Inflammatory macrophage (primary cell): ENCODE measurements around the gene MYBPC1.
"Not testable (repeated sequence)": the region's sequence is repeated elsewhere in the genome, so short reads cannot be mapped to it uniquely, and the experiment has no call there.

Source experiments
- DNase-seq, 2 donors: peaks; one replicate each; pipeline ENCODE4 v3.0.0-alpha.2; 2020 to 2022
- total RNA-seq, 18 experiments: gene quantifications; one replicate each; lab custom pipeline; 2026; ENCODE audit warnings: mixed read lengths in 6 of 18, inconsistent platforms in 2 of 18; lab: John Stamatoyannopoulos, UW

The MYBPC1 gene, protein sequence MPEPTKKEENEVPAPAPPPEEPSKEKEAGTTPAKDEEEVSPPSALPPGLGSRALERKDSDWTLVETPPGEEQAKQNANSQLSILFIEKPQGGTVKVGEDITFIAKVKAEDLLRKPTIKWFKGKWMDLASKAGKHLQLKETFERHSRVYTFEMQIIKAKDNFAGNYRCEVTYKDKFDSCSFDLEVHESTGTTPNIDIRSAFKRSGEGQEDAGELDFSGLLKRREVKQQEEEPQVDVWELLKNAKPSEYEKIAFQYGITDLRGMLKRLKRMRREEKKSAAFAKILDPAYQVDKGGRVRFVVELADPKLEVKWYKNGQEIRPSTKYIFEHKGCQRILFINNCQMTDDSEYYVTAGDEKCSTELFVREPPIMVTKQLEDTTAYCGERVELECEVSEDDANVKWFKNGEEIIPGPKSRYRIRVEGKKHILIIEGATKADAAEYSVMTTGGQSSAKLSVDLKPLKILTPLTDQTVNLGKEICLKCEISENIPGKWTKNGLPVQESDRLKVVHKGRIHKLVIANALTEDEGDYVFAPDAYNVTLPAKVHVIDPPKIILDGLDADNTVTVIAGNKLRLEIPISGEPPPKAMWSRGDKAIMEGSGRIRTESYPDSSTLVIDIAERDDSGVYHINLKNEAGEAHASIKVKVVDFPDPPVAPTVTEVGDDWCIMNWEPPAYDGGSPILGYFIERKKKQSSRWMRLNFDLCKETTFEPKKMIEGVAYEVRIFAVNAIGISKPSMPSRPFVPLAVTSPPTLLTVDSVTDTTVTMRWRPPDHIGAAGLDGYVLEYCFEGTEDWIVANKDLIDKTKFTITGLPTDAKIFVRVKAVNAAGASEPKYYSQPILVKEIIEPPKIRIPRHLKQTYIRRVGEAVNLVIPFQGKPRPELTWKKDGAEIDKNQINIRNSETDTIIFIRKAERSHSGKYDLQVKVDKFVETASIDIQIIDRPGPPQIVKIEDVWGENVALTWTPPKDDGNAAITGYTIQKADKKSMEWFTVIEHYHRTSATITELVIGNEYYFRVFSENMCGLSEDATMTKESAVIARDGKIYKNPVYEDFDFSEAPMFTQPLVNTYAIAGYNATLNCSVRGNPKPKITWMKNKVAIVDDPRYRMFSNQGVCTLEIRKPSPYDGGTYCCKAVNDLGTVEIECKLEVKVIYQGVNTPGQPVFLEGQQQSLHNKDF
- total RNA-seq, result 0 to 0.40 (median 0.13) reads per million in 18 experiments

DNA sequence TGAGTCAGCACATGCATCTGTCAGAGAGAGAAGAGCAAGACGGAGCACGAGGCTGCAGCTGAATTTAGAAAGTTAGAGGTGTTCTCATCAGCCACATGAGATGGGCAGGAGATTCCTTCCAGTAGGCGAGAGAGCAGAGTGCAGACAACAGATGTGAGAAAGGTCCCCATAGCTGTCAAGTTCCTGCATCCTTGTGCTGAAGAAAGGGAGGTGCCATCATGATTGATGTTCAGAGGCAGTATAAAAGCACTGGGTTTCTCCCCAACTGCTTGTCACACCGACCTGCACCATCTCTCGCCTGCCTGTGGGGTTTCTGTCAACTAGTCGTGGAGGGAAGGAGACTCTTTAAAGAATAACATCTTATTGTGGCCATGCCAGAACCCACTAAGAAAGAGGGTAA, at the start of gene MYBPC1:
TSS of gene MYBPC1 (plus strand) at position 272 of the 400 bp plus-strand sequence. CDS start at position 372, 100 bp downstream.
- no peak for DNase-seq

DNA sequence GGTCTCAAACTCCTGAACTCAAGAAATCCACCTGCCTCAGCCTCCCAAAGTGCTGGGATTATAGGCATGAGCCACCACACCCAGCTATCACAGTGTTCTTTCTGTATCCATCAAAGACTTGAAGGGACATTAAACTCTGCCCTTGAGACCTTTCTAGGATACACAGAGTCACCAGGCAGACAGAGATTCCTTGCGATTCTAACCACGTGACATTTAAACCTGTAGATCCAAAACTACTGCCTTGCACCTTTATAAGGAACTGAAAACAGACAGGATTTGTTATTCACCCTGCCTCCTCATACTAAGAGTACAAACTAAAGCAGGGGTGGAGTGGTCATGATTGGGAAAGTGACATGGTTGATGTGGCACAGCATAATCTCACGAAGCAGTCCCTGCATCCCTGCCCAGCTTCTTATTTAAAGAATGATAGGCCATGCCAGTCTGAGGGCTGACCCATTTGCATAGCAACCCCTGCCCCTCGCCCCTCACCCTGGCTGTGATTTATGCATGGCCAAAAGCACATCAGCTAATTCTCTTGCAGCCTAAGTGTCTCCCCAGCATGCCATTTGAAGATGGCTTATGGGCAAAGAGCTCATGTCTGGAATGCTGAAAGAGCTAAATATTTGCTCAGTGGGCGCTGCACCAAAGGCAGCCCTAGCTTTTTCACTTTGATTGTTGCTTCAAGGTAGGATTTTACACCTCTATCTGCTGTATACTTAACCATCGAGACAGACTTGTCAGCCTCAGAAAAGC, 43.2 kb upstream of the MYBPC1 start:
- no peak for DNase-seq

DNA sequence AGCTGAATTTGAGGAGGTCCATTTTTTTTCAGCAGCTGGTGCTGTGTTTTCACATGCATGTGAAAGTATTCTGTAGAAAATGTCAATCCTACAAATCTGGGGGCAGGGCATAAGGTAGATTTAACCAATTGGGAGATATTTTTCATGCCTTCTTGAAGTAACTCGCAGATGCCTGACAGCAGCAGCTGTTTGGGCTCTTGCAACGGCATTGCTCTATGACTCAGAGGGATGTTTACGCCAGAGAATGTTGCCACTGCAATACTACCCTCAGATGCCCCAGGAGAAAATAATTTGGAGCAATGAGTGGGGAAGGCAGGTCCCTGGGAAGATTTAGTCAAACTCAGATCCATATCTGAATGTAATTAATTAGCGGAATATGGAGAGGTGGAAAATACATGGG, 42.5 kb upstream of the MYBPC1 start:
- DNase-seq, result peak; percentile 16 to 45

DNA sequence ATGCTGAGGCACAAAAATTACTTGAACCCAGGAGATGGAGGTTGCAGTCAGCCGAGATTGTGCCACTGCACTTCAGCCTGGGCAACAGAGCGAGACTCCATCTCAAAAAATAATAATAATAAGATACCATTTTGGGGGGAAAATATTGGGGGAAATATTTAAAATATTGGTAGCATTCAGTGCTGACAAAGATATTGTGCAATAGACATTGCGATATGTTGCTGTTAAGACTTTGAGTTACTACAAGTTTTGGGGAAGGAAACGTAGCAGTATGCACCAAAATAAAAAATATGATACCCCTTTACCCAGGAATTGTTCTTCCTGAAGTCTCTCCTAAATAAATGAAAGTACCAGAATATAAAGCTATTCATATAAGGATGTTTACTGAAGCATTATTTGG, 37.7 kb upstream of the MYBPC1 start:
- DNase-seq, result peak in 1 of 2 donors; percentile 27

DNA sequence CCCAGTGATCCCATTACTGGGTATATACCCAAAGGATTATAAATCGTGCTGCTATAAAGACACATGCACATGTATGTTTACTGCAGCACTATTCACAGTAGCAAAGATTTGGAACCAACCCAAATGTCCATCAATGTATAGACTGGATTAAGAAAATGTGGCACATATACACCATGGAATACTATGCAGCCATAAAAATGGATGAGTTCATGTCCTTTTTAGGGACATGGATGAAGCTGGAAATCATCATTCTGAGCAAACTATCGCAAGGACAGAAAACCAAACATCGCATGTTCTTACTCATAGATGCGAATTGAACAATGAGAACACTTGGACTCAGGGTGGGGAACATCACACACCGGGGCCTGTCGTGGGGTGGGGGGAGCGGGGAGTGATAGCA, 36.0 kb upstream of the MYBPC1 start:
- DNase-seq, result not testable (repeated sequence)

DNA sequence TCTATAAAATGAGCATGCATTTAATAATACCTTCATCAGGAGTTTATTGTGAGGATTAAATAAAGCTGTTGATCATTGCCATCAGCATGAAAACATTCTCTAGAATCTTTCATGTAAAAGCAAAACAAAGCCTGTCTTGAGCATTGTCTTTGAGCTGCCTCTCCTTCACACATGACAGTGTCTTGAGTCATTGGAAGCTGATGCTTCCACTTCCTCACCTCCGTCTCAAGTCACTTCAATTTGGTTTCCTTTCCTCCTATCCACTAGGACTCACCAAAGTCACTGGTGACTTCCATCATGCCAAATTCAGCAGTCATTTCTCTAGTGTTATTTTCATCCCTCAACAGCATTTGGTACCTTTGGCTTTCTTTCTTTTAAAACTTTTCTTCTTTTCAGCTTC, 31.6 kb upstream of the MYBPC1 start:
- DNase-seq, result peak; percentile 17 to 30

DNA sequence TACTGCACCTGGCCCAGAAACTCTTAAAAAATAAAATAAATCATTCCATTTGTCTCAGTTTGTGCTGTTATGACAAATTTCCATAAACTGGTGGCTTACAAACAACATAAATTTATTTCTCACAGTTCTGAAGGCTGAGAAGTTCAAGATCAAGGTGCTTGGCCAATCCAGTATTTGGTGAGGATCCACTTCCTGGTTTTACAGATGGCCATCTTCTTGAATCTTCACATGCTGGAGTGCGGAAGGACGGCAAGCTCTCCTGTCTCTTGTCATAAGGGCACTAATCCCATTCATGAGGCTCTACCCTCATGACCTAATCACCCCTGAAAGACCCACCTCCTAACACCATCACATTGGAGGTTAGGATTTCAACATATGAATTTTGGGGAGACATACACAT, 29.9 kb upstream of the MYBPC1 start:
- DNase-seq, result peak; percentile 22 to 43

DNA sequence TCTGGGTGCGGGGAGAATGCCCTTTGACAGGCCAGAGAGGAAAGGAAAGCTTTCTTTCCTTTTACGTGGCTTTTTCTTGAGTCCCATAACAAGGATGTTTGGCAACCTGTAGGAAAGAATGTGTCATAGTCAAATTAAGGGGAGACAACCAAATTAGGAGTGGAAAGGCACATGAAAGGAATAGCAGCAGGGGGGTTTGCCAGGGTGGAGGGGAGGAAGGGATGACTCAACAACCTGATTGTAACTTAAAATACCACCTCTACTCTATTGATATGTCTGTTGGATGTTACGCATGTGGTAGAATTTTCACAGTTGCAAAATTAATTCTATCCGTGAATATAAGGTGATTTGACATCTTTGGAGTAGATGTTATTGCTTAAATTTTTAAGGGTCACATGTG, 28.5 kb upstream of the MYBPC1 start:
- no peak for DNase-seq

DNA sequence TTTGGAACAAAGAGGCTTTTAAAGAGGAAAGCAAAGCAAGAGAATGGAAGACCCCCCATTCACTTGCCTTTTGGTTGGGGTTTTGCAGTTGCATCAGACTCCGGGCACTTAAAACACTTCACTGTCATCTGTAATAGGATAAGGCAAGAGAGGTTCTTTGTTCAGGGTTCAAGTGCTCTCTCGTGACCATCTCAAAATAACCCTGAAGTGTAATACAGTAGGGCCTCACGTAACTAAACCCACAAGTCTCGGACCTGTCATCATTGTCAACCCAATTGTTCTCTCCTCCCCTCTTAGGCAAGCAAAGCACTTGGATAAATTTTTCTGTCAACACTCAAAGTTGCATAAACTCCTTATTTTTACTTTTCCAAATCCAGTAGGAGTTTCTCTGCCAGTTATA, 26.9 kb upstream of the MYBPC1 start:
- DNase-seq, result no peak

DNA sequence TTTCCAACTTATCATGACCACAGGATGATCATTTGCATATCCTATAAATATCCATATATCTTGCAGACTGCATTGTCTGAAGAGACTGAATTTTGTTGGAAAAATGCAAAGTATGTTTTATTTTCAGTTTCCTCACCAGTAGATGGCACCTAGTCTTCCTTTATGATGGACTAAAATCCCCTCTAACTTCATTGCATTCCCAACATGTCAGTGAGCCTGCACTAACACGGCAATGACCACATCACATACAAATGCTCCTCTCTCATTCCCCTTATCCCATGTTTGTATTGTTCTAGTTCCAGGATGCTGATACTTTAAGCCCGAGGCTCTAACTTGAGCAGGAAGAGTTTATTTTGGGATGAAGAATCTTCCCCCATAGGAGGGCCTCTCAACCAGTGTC, 24.7 kb upstream of the MYBPC1 start:
- peak; percentile 2 to 19 for DNase-seq

DNA sequence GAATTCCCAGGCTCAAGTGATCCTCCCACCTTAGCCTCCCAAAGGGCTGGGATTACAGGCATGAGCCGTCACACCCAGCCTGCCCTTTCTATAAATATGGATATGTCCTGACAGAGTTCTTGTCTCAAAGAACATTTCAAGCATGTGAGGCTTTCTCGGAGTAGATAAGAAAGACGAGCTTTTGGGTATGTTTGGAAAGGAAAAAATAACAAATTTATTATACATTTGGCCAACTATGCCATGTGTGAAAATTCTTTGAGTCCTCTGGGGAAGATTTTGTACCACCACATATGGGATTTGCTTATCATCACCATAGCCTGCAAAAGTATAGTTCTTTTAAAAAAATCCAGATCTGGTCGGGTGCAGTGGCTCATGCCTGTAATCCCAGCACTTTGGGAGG, 23.7 kb upstream of the MYBPC1 start:
- no peak for DNase-seq

DNA sequence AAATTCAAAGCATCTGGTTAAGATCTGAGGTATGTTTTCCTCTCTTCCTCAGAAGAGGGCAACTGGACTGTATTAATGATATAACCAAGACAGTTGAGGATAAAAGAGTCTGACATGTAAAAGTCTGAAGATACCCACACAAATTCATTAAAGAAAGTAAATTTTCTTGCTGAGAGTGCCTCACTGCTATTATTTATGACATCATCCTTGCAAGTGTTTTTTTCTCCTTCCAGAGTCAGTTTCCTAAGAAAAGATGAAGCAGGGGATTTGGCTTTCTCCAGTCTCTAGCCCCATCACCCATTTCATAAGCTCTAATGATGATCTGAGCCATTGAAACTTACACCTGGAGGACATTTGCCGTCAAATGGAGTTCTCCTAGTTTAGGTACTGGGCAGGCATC, 21.0 kb upstream of the MYBPC1 start:
- no peak for DNase-seq

DNA sequence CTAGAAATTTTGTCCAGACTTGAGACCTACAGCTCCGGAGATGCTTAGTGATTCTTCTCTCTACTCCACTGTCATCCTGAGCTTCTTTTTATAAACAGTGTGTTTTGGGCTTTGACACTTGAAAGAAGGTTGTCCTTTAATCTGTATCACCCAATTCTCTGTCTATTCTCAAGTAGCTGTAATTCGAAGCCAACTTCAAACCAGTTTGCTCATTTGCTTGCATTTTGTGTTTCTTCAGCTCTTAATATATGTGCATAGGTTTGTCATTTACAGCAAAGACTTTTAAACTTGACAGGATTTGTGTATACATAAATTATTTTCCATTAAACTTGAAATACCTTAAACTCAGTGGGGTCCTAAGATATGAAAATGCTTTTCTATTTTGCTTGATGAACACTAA, 16.4 kb upstream of the MYBPC1 start:
- no peak for DNase-seq

DNA sequence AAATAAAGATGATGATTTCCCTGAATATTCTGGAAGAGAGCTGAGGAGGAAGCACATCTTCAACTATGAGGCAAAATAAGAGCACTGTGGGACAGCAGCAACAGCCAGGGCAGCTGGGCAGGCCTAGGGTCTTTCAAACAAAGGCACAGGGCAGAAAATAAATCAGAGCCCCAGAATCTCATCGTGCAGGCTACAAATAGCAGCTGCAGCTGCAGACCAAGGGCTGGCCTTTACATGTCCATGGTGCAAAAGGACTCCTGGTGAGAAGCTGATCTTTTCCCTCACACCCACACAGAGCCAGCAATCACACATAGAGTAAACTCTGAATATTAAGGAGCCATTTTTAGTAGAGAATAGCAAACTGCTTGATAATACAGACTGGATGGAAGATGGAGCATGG, 13.6 kb upstream of the MYBPC1 start:
- DNase-seq, result no peak

DNA sequence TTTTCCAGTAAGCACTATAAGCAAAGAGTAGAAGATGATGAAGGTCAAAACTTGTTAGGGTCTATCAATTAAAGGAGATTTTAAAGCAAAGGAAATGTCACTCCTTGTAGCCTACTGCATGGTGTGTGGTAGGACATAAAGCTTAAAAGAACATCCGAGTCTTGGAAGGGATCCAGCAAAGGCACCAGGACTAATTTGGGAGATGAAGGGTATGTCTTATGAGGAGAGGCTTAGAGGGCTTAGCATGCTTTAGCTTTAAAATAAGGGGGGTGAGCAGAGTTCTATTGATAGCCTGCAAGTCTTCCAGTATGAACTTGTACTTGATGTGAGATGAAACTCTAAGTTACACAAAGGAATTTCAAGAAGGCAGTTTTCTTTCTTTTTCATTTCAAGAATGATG, 11.8 kb upstream of the MYBPC1 start:
- no peak for DNase-seq

DNA sequence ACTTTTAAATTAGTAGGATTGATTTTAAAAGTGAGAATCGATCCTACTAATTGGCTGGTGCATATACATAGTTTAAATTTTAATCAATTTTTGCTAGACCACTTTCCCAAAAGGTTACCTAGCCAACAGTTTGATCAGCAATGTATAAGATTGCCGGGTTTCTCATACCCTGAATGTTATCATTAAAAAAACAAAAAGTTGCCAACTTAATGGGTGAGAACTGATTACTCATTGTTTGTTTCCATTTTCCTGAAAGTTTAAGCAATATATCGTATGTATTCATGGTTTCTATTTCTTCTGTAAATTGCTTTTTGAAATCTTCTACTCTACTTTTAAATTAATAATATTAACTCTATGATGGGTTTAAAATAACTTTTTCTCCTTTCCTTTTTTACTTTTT, 4.4 kb upstream of the MYBPC1 start:
- DNase-seq, result no peak

DNA sequence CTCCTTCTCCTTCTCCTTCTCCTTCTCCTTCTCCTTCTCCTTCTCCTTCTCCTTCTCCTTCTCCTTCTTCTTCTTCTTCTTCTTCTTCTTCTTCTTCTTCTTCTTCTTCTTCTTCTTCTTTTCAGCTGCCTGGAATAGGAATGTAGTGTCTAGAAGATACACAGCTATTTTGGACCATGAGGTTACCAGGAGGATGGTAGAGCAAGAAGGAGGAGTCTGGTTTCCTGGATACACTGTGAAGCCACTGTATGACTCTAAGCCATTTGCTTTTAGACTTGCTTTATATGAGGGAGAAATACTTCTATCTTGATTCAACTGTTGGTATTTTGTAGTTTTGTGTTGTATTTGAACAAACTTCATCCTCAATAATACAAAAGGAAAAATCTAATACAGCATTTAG, 3.0 kb upstream of the MYBPC1 start:
- no peak for DNase-seq

DNA sequence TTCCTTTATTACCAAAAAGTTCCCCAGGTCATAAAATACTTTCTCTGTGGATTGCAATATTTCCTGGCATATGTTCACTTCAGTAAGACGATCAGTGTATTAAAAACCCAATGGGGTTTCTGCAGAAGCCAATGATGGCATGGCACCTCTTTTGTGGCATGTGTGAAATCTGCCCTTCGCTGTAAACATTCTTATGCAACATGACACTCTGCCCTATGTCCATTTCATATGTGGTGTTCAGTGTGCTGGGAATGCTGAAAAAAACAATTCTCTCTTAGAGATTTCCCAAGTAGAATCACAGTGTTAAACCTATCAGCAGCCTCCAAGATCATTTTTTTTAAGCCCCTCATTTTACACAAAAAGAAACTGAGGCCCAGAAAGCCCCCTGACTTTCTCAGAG, 2.3 kb upstream of the MYBPC1 start:
- DNase-seq, result no peak

DNA sequence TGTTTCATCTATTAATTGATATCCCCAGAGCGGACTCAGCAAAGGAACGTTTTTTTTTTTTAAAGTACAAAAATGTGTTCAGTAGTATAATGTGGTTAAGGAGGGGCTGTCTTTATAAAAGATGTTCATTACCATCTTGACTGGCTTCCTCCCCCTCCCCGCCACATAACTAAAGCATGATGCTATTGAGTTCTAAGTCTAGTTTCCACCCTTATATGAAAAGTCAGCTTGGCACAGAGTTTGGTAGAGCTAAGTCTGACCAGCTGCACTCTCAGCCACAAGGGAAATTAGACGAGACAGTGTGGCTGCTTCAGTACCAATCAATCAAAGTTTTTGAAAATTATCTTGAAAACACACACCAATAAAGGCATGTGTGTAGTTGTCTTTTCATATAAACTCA, 1.9 kb upstream of the MYBPC1 start:
- DNase-seq, result no peak

DNA sequence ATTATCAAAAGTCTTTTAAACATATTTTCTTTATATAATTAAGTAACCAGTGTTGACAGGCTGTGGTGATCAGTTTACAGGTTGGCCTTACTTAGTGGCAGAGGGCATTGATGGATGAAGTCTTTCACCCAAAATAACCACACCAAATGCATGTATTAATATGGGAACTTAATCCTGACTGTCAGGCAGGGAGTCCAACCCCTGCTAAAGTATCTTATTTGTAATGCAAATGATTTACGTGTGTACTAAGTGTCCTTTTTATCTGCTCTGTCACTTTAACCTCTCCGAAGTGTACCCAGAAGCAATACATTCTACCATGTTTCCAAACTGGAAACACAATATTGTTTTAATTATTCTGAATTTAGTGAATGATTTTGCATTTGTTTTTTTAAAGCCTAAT, 1.4 kb downstream of the MYBPC1 start:
- DNase-seq, result no peak

DNA sequence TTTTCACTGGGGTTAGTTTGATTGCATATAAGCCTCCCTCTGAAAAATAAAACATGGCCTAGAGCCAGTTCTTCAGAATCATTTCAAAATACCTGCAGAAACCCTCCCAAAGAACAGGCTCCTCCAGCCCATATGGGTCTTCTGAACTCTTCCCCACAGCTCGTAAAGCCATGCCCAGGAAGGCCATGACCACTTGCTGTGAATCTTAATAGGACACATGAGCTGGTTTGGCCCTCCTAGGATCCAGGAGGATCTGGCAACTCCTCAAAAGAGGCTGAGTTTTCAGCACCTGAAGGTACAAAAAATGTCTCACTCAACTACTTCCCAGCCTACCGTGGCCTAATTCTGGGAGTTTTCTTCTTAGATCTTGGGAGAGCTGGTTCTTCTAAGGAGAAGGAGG, 2.4 kb downstream of the MYBPC1 start:
- DNase-seq, result no peak

DNA sequence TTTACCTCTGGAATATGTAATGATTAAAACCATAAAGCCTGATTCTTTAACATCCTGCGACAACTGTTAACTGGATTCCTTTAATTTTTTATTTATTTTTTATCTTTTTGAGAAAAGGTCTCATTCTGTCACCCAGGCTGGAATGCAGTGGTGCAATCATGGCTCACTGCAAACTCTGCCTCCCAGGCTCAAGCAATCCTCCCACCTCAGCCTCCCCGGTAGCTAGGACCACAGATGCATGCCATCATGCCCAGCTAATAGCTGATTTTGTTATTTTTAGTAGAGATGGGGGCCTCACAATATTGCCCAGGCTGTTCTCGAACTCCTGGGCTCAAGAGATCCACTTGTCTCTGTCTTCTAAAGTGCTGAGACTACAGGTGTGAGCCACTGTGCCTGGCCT, 3.7 kb downstream of the MYBPC1 start:
- DNase-seq, result no peak
